Left ventricle myocardium inferior (tissue), 1 donor: ENCODE results near the gene SYCP2L. TPM values are rescaled to one million over a fixed set of nuclear protein-coding genes. Genes with fewer than 3 reads are reported as not detected.
A peak's percentile ranks its signal among the peaks of the same experiment; 100 is the strongest.

Source experiments
- DNase-seq: peaks from one replicate; pipeline ENCODE4 v3.0.0-alpha.2; 2020
- H3K27ac ChIP-seq: fragments of 200-600 bp; replicated peaks from 2 replicates; pipeline ENCODE4 v1.8.0; 2021
- H3K27me3 ChIP-seq: fragments of 200-600 bp; 2 replicates; pipeline ENCODE4 v1.8.0; 2021; ENCODE audit warnings: low read depth
- H3K36me3 ChIP-seq: fragments of 200-600 bp; 2 replicates; pipeline ENCODE4 v1.8.0; 2021
- H3K4me1 ChIP-seq: fragments of 200-600 bp; 2 replicates; pipeline ENCODE4 v1.8.0; 2021
- H3K4me3 ChIP-seq: fragments of 200-600 bp; 2 replicates; pipeline ENCODE4 v1.8.0; 2021; ENCODE audit warnings: mild to moderate bottlenecking, moderate library complexity
- H3K9me3 ChIP-seq: fragments of 200-600 bp; replicated peaks from 2 replicates; pipeline ENCODE4 v1.8.0; 2021
- CTCF ChIP-seq: fragments of 200-600 bp; IDR thresholded peaks from 2 replicates; pipeline ENCODE4 v1.8.0; 2021; ENCODE audit warnings: antibody characterized with exemption, mild to moderate bottlenecking, borderline replicate concordance
- intact Hi-C: fragments of 100-400 bp; cut with micrococcal nuclease; formaldehyde crosslinking; loops from one replicate; pipeline ENCODE4 v1.11.0; 2022
- long read RNA-seq: library from polyadenylated mRNA; unstranded; transcript quantifications from one replicate; pipeline ENCODE4 v2.0.0, GENCODE V29; 2021
- total RNA-seq: library from RNA; stranded (reverse); fragmentation: NEBNext Ultra II Directional; extraction: Animal tissue kit (Norgen Biotek cat#: 25700); gene quantifications from one replicate; pipeline ENCODE4 v1.2.1, GENCODE V29; 2021
- donor health status: DM: no; HTN: yes; CAD: no; lungs with severe emphysema.

Gene SYCP2L
- 0.33 TPM for total RNA-seq
- long read RNA-seq, result 0 reads

GRCh38 chr6:10886691-10887502 lies at the start of gene SYCP2L:
SYCP2L (plus strand) TSS chr6:10887052; CDS start chr6:10887127, 75 bp downstream.
- TF ChIP-seq CTCF, result peak; percentile 46
- Histone ChIP-seq H3K9me3 (peaks cover 9% of the 10 kb centered on the region), H3K27me3 (peaks cover 65% of the 10 kb centered on the region), H3K4me3 (peak within 1 kb of the TSS; percentile 63), H3K27ac (peak within 1 kb of the TSS; percentile 28), H3K36me3 (no peaks in the 10 kb centered on the region), H3K4me1 (peaks cover 36% of the 10 kb centered on the region)
- intact Hi-C loops, result no loop called here
- no peak for DNase-seq

- Histone ChIP-seq H3K27me3 (no peaks in the 10 kb centered on the region), H3K9me3 (no peaks in the 10 kb centered on the region), H3K4me3 (peak overlapping the region; percentile 76), H3K27ac (peak overlapping the region; percentile 34), H3K4me1 (peaks cover 21% of the 10 kb centered on the region), H3K36me3 (no peaks in the 10 kb centered on the region)
- no peak for TF ChIP-seq CTCF
- intact Hi-C loops, result no loop called here
- DNase-seq, result no peak
These were observed 49.2 kb upstream of the SYCP2L start for GRCh38 chr6:10837622-10837994.

DNA sequence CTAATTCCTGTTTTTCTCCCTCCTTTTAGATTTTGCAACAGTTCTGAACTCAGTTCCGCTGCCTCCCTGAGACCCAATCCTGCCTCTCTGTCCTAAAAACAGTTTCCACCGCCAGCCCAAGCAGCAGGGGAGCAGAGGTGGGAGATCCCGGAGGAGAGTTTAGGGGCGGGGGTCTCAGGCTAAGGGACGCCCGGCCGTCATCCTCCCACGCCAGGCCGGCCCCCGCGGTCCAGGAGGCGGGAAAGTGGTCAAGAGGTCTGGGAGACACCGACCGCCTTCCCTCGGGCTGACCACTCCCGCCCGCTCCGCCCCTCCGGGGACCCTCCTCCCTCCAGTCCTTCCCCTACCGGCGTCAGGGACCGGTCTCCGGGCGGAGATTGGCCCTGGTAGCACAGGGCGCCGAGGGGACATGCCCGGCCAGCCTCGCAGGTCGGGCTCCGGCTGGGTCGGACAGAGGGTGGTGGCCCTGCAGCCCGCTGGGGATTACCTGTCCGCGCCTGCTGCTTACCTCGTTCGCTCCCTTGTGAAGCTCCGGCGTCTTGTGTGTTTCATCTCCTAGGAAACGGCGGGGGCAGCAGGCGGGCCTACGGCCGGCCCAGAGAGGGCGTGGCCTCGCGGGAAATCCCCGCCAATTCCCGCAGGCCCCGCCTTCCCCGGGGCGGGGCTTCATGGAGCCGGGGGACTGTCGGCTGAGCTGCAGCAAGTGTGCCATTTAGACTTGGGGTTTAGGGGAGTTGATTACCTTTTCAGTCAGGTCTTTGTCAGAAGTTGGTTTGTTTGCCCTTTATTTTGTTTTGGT lies 48.7 kb upstream of the SYCP2L start, which contains the start of gene MAK:
Gene MAK, minus strand, starts transcription at position 545 of the 799 bp plus-strand sequence. CDS start 7,891 bp downstream, outside the sequence.
- peak; percentile 79 for DNase-seq
- Histone ChIP-seq H3K27ac (peak within 1 kb of the TSS; percentile 34), H3K4me1 (peaks cover 21% of the 10 kb centered on the region), H3K27me3 (no peaks in the 10 kb centered on the region), H3K36me3 (no peaks in the 10 kb centered on the region), H3K4me3 (peak within 1 kb of the TSS; percentile 76), H3K9me3 (no peaks in the 10 kb centered on the region)
- intact Hi-C loops, result no loop called here
- no peak for TF ChIP-seq CTCF

DNA sequence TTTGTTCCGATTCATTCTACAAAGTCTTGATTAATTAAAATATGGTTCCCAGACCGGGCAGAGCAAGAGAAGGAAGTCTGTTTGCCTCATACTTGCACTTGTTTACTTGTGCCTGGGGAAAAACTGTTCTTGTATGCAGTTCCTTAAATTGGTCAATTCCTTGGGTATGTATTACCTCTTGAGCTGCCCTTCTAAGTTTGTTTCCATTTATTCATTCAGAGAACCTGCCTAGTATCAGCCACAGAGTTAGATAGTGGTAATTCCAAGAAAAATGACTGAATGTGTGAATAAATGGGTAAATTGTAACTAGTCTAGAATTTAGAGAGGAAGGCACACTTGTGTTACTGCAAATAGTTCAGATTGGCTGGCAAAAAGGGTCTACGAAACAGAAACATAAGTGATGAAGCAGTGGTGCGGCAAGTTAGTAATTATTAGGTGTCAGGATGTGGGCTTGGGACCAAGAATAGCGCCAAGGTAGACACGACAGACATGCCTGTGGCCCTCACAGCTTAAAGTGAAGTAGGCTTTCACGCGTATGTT lies 48.0 kb upstream of the SYCP2L start:
- TF ChIP-seq CTCF, result no peak
- Histone ChIP-seq H3K27me3 (no peaks in the 10 kb centered on the region), H3K27ac (no peak overlapping the region), H3K36me3 (no peaks in the 10 kb centered on the region), H3K4me1 (peaks cover 21% of the 10 kb centered on the region), H3K4me3 (peak overlapping the region; percentile 76), H3K9me3 (no peaks in the 10 kb centered on the region)
- DNase-seq, result no peak
- intact Hi-C loops, result no loop called here

DNA sequence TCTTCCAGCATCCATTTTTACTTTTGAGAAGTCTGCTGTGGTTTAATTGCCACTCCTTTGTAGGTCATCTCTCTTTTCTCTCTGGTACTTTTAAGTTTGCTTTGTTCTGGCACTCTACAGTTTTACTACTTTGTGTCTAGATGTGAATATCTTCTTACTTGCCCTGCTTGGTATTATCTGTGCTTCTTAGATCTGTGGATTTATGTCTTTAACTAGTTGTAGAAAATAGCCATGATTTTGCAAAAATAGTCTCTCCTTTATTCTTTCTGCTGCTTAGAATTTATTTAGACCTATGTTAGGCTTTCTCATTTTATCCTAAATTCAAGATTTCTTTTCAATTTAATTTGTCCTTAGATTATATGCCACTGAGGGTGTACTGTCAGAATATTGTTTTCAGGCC lies 43.3 kb upstream of the SYCP2L start:
- H3K27me3 ChIP-seq, result no peaks in the 10 kb centered on the region
- intact Hi-C loops, result no loop called here
- no peak for DNase-seq

More for the DNA sequence above, 43.3 kb upstream of the SYCP2L start:
- H3K4me1 ChIP-seq, result peaks cover 3% of the 10 kb centered on the region
- H3K9me3 ChIP-seq, result no peaks in the 10 kb centered on the region
- H3K36me3 ChIP-seq, result no peaks in the 10 kb centered on the region
- H3K27ac ChIP-seq, result no peak overlapping the region
- no peak for TF ChIP-seq CTCF
- no peak overlapping the region for H3K4me3 ChIP-seq
